Stimulated activated naive CD4-positive, alpha-beta T cell treated with Interleukin-2 at 50 U/mL for 16 hours (primary cell): ENCODE measurements around the gene NIT1.
"Not testable (repeated sequence)": the region's sequence is repeated elsewhere in the genome, so short reads cannot be mapped to it uniquely, and the experiment has no call there.

Source experiments
- DNase-seq: peaks from one replicate; lab custom pipeline; 2025; lab: John Stamatoyannopoulos, UW

The NIT1 gene

GRCh38 chr1:161113915-161114314, 4.0 kb upstream of the NIT1 start:
- DNase-seq: no peak

DNA sequence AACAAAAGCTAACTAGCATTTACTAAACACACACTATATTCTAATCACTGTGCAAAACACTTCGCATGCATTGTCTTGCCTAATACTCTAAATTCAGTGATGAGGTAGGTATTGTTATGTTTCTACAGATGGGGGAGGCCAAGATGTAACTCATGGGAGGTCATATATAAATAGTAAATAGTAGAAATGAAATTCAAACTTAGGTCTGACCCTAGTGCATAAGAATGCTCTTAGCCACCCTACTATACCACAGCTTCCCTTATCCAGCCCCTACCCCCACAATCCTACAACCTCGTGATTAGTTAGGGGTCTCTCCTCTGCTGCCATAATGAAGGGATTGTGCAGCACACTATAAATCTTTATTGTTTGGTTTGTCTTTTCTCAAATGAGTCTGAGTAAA, 3.3 kb upstream of the NIT1 start:
- DNase-seq: no peak

GRCh38 chr1:161115132-161115711, 2.7 kb upstream of the NIT1 start:
- peak; percentile 16 for DNase-seq

GRCh38 chr1:161115961-161116360, 1.9 kb upstream of the NIT1 start:
- DNase-seq: not testable (repeated sequence)

DNA sequence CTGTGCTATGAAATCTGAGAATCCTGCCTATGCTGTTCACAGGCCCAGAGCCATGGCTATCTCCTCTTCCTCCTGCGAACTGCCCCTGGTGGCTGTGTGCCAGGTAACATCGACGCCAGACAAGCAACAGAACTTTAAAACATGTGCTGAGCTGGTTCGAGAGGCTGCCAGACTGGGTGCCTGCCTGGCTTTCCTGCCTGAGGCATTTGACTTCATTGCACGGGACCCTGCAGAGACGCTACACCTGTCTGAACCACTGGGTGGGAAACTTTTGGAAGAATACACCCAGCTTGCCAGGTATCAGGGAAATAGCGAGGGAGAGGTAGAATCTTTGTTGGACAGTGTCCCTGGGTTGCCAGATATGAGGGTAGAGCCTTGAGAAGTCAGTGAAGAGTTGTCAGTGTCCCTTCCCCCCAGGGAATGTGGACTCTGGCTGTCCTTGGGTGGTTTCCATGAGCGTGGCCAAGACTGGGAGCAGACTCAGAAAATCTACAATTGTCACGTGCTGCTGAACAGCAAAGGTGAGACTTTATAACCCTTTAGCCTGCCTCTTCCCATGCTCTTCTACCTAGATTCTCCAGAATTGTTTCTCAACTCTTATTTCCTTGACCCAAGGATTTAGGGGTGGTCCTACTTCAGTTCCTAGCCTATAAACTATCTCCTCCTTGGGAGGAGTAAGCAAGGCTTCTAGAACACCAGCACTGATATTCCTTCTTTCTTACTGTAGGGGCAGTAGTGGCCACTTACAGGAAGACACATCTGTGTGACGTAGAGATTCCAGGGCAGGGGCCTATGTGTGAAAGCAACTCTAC, 1.4 kb downstream of the NIT1 start:
- DNase-seq: peak; percentile 76

DNA sequence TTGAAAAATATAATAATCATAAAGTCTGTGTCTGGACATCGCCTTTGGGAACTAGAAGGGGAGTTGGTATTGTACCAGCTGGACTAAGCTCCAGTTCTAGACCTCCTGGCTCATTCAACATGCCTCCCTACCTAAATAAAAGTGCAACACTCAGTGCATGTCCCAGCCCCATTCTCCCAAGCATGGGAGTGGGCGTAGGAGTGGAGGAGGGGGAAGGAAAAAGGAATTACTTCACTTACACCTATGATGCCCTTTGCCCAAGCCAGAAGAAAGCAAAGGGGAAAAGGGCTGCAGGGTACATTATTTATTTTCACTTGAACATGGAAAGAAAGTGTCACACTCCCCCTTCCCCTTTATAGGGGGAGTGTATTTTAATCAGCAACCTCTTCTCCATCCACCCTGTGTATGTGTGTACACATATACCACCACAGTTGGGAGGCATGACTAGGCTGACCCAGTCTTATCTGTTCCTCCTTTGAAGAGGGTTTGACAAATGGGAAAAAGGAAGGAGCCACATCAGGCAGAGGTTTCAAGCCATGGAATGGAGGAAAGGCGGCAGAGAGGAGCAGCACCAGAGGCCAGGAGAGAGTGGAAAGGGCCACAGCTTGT, 3.2 kb downstream of the NIT1 start:
- no peak for DNase-seq

GRCh38 chr1:161121834-161122233, 3.9 kb downstream of the NIT1 start:
- no peak for DNase-seq

DNA sequence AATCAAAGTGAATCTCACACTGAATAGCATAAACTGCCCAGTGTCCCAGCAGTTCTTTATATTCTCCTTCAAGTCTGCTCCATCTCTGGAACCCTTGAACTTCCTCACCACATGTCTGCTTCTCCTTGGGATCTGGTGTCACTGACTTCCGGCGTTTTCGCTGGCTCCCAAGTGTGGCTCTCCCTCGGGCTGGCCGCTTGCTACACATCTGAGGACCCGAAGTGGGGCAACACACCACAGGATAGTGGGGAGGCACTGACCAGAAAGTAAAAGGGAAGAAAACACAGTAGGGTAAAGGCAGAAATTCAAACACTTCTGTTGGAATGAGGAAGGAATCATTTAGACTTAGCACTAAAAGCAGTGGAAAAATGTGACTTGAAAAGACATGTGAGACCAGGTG, 5.1 kb downstream of the NIT1 start:
- no peak for DNase-seq

DNA sequence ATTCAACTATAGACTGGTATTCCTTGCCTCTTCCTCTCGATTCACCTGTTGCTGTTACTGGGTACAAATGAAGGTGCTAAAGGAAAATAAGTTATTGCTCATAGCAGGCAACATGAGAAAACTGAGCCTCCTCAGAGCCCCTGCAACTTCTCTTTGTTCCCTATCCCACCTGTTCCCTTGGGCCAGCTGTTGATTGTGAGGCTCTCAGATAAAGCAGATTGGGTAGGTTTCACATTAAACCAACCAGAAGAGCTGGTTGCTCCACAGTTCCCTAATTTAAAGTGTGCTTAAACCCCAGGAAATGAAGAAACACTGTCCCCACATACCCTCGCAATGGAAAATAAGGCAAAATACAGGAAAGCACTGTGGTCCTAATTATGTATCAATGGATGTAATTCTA, 9.7 kb downstream of the NIT1 start:
- no peak for DNase-seq

- DNase-seq: no peak
These were observed 10.9 kb downstream of the NIT1 start for GRCh38 chr1:161128591-161129420.

GRCh38 chr1:161130266-161130665, 12.4 kb downstream of the NIT1 start:
- DNase-seq: no peak

GRCh38 chr1:161131523-161132409, 13.9 kb downstream of the NIT1 start:
- no peak for DNase-seq

GRCh38 chr1:161132410-161133219, 14.7 kb downstream of the NIT1 start, which contains the start of gene DEDD:
TSS of gene DEDD (minus strand) at chr1:161132667. CDS start at chr1:161124462, 8,205 bp downstream.
- DNase-seq: peak; percentile 92

DNA sequence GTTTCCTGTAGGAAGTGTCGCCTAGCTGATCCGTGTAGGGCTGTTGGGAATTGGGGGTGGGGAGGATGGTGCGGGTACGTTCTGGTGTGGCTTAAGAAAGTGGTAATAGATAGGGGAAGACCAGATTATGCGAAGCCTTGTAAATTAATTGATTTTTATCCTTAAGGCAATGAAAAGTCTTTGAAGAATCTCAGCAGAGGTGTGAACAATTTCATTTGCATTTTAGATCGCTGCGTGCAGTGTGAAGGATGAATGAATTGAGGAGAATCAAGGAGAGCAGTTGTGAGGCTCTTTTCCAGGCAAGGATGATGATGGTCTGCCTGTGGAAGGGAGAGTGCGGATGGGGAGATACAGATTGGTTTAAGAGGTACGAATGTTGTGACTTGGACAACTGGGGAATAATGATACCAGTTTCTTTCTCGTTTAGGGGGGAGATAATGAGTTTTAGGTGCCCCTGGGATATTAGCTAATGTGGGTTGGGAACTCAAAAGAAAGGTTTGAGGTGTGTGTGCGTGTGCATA, 15.4 kb downstream of the NIT1 start:
- DNase-seq: no peak

DNA sequence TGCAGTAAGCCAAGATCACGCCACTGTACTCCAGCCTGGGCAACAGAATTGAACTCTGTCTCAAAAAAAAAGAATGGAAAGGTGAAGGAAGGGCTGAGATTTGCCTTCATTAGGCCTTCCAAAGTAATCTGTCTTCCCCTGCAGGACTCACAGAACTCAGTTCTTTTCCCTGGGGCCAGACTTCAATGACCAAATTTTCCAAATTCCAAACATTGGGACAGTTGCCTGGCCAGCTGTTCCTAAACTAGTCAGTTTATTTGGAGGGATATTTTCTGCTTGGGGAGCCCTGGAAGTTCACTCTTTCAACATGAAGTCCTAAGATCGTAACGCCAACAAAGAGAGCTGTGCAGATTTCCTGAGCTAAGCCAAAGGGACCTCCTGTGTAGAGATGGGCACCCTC, 20.0 kb downstream of the NIT1 start:
- DNase-seq: no peak

- DNase-seq: no peak
These were observed 20.5 kb downstream of the NIT1 start for GRCh38 chr1:161138431-161138830.

DNA sequence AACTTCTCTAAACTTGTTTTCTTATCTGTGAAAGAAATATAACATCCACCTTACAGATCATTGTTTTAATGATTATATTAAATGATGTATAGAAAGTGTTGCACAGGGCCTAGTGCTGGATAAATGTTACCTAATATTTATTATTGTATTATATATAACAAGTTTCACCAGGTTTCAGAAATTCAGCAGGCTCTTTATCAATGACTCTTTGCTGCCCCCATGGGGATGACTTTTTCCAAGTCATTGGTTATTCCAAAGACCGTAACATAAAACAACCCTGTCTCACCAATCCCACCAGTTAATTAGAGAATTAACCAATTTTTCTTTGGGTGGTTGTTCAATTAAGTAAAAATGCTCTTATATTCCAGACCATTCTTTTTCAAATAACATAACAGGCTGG, 21.9 kb downstream of the NIT1 start:
- no peak for DNase-seq

GRCh38 chr1:161140755-161141400, 23.0 kb downstream of the NIT1 start:
- DNase-seq: no peak

DNA sequence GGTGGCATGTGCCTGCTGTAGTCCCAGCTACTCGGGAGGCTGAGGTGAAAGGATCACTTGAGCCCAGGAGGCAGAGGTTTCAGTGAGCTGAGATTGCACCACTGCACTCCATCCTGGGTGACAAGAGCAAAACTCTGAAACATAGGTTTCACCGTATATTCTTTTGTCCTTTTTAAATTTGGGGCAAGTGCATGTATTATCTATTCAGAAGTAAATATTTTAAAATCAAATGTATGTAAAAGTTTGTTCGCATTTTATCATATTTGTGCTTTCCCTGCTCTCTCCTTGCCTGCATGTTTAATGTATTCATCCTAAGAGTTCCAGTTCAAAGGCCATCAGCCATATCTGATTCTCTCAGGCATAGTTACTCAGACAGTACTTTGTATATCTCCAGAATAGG, 27.9 kb downstream of the NIT1 start:
- DNase-seq: no peak

- DNase-seq: no peak
These were observed 35.3 kb downstream of the NIT1 start for GRCh38 chr1:161153176-161153575.
